Measurements from ENCODE around the gene ZBTB45. TPM values are rescaled to one million over a fixed set of nuclear protein-coding genes. Genes with fewer than 3 reads are reported as not detected.

ZBTB45 gene
- total and polyA plus RNA-seq, 9 of the 15 experiments (the other 6 are each of a cell fraction or from before 2014, with no cell fraction given): 0.08 to 16.1 (median 1.8) TPM

- TF ChIP-seq AFF4 (CRISPR knock-in tag; IDR thresholded peaks at IDR 0.05) (0 out of 2 replicates have a peak, but pooled peaks have one; percentile 6), U2AF2 (optimal IDR thresholded peaks at IDR 0.05; ENCODE audit: low read depth, low read length) (no peak), MAFK (IDR thresholded peaks at IDR 0.05; ENCODE audit: low read length) (no peak), VEZF1 (CRISPR knock-in tag; IDR thresholded peaks at IDR 0.05) (peak; percentile 54; the same call in 1 of the 2 replicates), RHOXF2B (CRISPR knock-in tag; conservative IDR thresholded peaks at IDR 0.05) (no peak), PYGO2 (tag; IDR thresholded peaks at IDR 0.05) (no peak), ZNF184 (CRISPR knock-in tag; IDR thresholded peaks at IDR 0.05) (no peak), PURB (CRISPR knock-in tag; IDR thresholded peaks at IDR 0.05; ENCODE audit: low read depth) (no peak), XRCC3 (IDR thresholded peaks at IDR 0.05) (no peak), HOXB6 (CRISPR knock-in tag; IDR thresholded peaks at IDR 0.05; ENCODE audit: borderline replicate concordance) (no peak), NR0B1 (IDR thresholded peaks at IDR 0.05; ENCODE audit: partially characterized antibody) (no peak), ATF1 (CRISPR knock-in tag; IDR thresholded peaks at IDR 0.05) (no peak), ATF1 (tag; IDR thresholded peaks at IDR 0.05) (peak; percentile 92), RBM17 (IDR thresholded peaks at IDR 0.05; ENCODE audit: borderline replicate concordance, low read depth, low read length) (no peak), ZNF277 (CRISPR knock-in tag; IDR thresholded peaks at IDR 0.05; ENCODE audit: borderline replicate concordance) (no peak), ETS1 (conservative IDR thresholded peaks at IDR 0.05; ENCODE audit: control insufficient read depth, low read depth, low read length) (peak; percentile 59)
Observed at GRCh38 chr19:58558623-58559274, 39.1 kb upstream of the ZBTB45 start (continued).

Measured in K562 (cell line).